ENCODE results near the gene LUZP2. TPM values are rescaled to one million over a fixed set of nuclear protein-coding genes. Genes with fewer than 3 reads are reported as not detected.

The LUZP2 gene
- total RNA-seq, 8 experiments from 2014 or later = 0.46 to 48.5 (median 9.8) TPM

DNA sequence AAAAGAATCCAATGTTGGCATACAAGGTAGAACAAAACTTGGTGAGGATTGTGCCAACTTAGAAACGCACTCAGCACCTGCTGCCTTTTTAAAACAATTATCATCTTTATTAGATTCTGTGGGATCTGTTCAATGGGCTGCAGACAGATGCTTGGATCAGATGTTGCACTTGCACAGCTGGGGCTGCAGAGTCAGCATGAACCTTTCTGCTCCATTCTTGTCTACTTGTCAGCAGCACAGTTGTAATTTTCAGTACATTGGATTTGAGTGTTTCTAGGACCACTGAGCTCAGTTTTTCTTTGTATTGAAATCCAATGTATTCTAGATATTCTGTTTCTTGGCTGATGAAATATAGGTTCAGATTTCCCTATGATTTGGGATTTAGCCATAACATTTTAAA is 164.5 kb downstream of the LUZP2 start:
- in situ Hi-C loops (cut with MboI; ENCODE audit: low pct_unique_long_range_greater_than_20kb in 2 of 9, low sequenced_read_pairs in 9 of 9, unreplicated experiment in 9 of 9) = no loop called here
- Histone ChIP-seq H3K4me3 (no peak overlapping the region), H3K27ac (no peak overlapping the region), H3K4me1 (replicated peaks in 1 of 2) (no peaks in the 10 kb centered on the region)
- 0 to 100% (median 63%) methylated on average over 1 of the region's 1 CpG; no CpG with 5 or more reads in 3 of the 10 experiments for WGBS, 10 experiments
- no peak for ATAC-seq (replicated peaks in 6 of 8)

DNA sequence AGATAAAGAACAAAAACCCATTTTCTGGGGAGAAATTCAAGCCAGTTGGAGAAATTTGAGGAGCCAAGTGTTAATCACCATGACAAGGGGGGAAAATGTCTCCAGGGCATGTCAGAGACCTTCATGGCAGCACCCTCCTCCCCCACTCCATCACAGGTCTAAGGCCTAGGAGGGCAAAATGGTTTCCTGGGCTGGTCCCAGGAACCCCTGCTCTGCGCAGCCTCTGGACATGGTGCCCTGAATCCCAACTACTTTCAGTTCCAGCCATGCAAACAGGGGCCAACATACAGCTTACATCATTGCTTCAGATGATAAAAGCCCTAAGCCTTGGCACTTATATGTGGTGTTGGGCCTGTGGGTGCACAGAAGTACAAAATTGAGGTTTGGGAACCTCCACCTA is 167.5 kb downstream of the LUZP2 start:
- H3K4me3 ChIP-seq = no peak overlapping the region
- no peak overlapping the region for H3K27ac ChIP-seq
- in situ Hi-C loops (cut with MboI; ENCODE audit: low pct_unique_long_range_greater_than_20kb in 2 of 9, low sequenced_read_pairs in 9 of 9, unreplicated experiment in 9 of 9) = no loop called here
- no peak for ATAC-seq (replicated peaks in 6 of 8)
- WGBS, 10 experiments = 0 to 100% (median 20%) methylated on average over 1 of the region's 1 CpG; no CpG with 5 or more reads in 7 of the 10 experiments
- no peaks in the 10 kb centered on the region for H3K4me1 ChIP-seq (replicated peaks in 1 of 2)

DNA sequence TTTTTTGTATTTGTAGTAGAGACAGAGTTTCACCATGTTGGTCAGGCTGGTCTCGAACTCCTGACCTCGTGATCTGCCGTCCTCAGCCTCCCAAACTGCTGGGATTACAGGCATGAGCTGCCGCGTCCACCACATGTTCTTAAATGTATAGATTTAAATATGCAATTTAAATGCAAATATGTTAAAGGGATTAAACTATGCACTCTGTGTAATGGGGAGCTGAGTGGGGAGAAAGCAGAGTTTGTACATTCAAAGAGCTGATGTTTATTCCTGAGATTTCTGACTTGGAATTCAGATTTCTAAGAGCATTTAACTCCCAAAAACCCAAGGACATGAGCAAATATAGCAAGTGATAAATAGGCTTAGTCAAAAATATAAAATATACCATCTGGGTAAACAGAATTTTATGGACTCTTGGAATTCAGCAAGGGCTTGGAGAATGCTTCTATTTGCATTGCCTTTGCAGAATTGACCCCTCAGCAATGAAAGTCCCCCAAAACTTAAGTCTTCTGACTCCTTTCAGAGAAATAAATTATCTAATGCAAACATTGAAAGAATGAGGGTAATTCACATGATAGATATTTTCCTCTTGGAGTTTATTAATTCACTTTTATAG is 170.6 kb downstream of the LUZP2 start:
- Histone ChIP-seq H3K4me3 (no peak overlapping the region), H3K4me1 (replicated peaks in 1 of 2) (no peaks in the 10 kb centered on the region), H3K27ac (no peak overlapping the region)
- ATAC-seq (replicated peaks in 6 of 8) = peak in 1 of 8 experiments; percentile 91
- WGBS, 10 experiments = 0 to 97% (median 93%) methylated on average over 2 to 5 of the region's 5 CpGs; no CpG with 5 or more reads in 3 of the 10 experiments
- in situ Hi-C loops (cut with MboI; ENCODE audit: low pct_unique_long_range_greater_than_20kb in 2 of 9, low sequenced_read_pairs in 9 of 9, unreplicated experiment in 9 of 9) = no loop called here

DNA sequence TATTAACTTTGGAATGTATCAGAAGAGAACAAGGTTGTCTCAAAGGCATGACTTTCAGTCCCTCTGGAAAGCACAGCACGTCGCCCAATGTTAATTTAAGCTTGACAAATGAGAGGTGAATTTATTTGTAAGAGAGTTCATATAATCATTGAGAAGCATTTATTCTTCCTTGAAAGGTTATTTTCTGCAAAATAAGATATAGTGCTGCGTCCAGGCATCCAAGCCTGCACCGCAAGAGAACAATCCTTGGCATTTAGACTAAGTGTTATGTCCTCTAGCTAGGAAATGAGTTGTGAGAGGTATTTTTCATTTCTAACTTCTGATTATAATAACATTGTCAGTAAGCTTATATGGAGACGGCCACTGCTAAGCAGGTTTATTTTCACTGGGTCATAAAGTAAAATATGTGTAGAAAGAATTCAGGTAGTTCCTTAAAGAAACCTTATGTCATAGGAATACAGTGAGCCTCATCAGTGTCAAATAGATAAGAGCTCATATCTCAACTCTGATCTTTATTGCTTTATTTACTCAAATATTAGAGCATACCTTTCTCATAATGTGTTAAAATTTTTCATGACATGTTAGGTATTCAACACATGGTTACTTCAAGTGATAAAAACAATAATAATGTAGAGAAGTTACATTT is 182.0 kb downstream of the LUZP2 start:
- ATAC-seq (replicated peaks in 6 of 8) = peak in 4 of 8 experiments; percentile 51 to 69 (median 57)
- in situ Hi-C loops (cut with MboI; ENCODE audit: low pct_unique_long_range_greater_than_20kb in 2 of 9, low sequenced_read_pairs in 9 of 9, unreplicated experiment in 9 of 9) = no loop called here
- Histone ChIP-seq H3K27ac (no peak overlapping the region), H3K4me3 (no peak overlapping the region), H3K4me1 (replicated peaks in 1 of 2) (peaks cover 0 to 25% of the 10 kb centered on the region in 2 donors)
- WGBS, 10 experiments = 39 to 90% (median 65%) methylated on average over 1 to 5 of the region's 5 CpGs; no CpG with 5 or more reads in 1 of the 10 experiments

DNA sequence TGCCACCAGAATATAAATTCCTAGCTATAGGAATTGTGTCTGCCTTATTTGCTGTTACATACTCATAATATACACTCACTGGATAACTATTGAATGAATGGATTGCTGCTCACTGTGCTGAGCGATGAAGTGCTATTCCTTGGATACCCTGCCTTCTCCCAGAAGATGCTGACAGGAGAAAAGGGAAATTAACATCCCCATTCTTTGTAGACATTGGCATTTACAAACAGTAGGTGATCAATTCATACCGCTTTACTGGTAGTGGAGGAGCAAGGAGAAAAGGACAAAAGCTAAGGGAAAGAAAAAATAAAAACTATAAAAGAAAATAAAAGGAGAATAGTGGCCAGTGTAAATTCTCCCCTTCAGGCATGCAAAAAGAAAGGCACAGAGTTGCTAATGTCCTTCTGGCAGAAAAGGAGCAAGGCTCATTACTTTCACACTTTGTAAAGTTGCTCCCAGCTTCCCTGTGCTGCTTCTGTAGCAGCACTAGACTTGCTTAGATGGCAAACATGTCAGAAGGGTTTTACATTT is 183.0 kb downstream of the LUZP2 start:
- Histone ChIP-seq H3K4me3 (no peak overlapping the region), H3K27ac (no peak overlapping the region), H3K4me1 (replicated peaks in 1 of 2) (peaks cover 0 to 25% of the 10 kb centered on the region in 2 donors)
- in situ Hi-C loops (cut with MboI; ENCODE audit: low pct_unique_long_range_greater_than_20kb in 2 of 9, low sequenced_read_pairs in 9 of 9, unreplicated experiment in 9 of 9) = no loop called here
- WGBS, 10 experiments = 0 to 100% (median 16%) methylated on average over 1 to 2 of the region's 2 CpGs
- peak in 5 of 8 experiments; percentile 36 to 75 (median 58) for ATAC-seq (replicated peaks in 6 of 8)

DNA sequence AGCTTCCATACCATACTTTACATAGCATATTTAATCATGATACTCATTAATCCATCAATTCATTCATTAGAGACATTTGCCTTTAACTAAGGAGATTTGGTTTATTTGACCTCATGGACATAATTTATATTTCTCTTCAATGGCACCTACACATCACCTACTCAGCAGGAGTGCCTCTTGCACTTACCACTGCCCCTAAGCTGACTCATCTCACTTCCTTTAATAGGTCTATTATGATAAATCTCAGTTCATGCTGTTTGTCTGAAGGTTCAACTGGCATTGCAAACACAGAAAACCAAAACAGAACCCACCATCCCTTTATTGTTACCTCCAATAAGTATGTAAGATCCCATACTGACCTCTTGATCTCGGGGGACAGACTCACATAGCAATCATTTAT is 186.7 kb downstream of the LUZP2 start:
- no peak for ATAC-seq (replicated peaks in 6 of 8)
- no peak overlapping the region for H3K4me3 ChIP-seq
- in situ Hi-C loops (cut with MboI; ENCODE audit: low pct_unique_long_range_greater_than_20kb in 2 of 9, low sequenced_read_pairs in 9 of 9, unreplicated experiment in 9 of 9) = no loop called here
- H3K27ac ChIP-seq = no peak overlapping the region
- WGBS, 10 experiments = 0 to 100% (median 86%) methylated on average over 1 of the region's 1 CpG; no CpG with 5 or more reads in 4 of the 10 experiments
- peaks cover 0 to 19% of the 10 kb centered on the region in 2 donors for H3K4me1 ChIP-seq (replicated peaks in 1 of 2)

DNA sequence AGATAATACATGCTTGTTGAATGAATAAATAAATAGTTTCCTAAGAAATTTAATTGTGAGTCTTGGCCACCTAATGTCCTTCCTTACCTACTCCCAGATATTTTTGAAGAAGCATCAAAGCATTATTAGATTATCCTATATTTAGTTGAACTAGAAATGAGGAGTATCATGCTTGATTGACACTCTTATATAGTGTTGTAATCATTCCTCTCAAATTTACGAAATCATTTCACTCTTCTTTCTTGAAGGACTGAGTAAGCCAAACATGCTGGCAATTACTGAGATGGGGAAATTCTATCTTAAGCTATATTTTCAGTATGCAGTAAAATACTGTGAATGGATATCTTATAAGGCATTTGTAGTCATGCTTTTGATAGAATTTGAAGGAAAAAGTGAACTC is 189.0 kb downstream of the LUZP2 start:
- ATAC-seq (replicated peaks in 6 of 8) = no peak
- WGBS, 10 experiments = 0 to 100% (median 90%) methylated on average over 1 of the region's 1 CpG; no CpG with 5 or more reads in 2 of the 10 experiments
- Histone ChIP-seq H3K4me3 (no peak overlapping the region), H3K4me1 (replicated peaks in 1 of 2) (no peaks in the 10 kb centered on the region), H3K27ac (no peak overlapping the region)
- in situ Hi-C loops (cut with MboI; ENCODE audit: low pct_unique_long_range_greater_than_20kb in 2 of 9, low sequenced_read_pairs in 9 of 9, unreplicated experiment in 9 of 9) = no loop called here

DNA sequence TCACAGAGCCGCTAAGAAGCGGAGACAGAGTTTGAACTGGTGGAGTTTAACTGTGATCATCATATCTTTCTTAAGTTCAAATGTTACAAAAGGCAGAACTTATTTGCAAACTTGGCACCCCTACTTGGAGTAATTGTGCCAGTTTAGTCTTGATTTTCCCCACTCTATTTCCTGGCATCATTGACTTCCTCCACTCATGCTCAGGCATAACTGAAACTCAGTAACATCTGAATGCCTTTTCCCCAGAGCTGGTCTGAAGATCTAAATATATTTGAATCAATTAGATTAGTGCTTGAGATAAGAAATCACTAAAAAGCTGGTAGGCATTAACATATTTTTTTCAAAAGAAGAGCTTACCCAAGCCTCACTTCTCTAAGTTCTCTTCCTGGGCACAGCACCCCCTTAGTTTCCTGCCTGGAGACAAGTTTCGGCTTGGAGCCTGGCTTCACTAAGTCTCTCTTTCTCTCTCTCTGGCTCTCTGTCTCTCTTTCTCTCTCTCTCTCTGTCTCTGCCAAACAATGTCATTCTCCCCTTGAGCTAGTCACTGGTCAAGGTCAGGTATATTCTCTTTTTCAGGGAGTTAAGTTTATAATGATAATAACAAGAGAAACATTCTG is 190.8 kb downstream of the LUZP2 start:
- Histone ChIP-seq H3K27ac (no peak overlapping the region), H3K4me1 (replicated peaks in 1 of 2) (no peaks in the 10 kb centered on the region), H3K4me3 (no peak overlapping the region)
- whole genome bisulfite sequencing, 10 experiments = 40 to 100% (median 86%) methylated on average over 1 to 3 of the region's 3 CpGs; no CpG with 5 or more reads in 1 of the 10 experiments
- in situ Hi-C loops (cut with MboI; ENCODE audit: low pct_unique_long_range_greater_than_20kb in 2 of 9, low sequenced_read_pairs in 9 of 9, unreplicated experiment in 9 of 9) = no loop called here
- ATAC-seq (replicated peaks in 6 of 8) = peak in 1 of 8 experiments; percentile 33

DNA sequence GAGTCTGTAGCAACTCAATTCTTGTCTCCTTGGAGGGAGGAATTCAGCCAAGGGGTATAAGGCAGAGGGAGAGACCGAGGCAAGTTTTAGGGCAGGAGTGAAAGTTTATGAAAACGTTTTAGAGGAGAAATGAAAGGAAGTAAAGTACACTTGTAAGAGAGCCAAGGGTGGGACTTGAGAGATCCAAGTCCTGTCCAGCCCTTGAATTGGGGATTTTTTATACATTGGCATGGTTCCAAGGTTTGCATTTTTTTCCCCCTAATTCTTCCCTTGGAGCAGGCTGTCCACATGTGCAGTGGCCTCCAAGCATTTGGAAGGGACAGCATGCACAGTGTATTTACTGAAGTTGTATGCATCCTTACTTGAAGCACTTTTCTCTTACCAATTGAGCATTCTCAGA is 192.1 kb downstream of the LUZP2 start:
- no peak for ATAC-seq (replicated peaks in 6 of 8)
- Histone ChIP-seq H3K4me1 (replicated peaks in 1 of 2) (peaks cover 0 to 5% of the 10 kb centered on the region in 2 donors), H3K27ac (no peak overlapping the region), H3K4me3 (no peak overlapping the region)
- in situ Hi-C loops (cut with MboI; ENCODE audit: low pct_unique_long_range_greater_than_20kb in 2 of 9, low sequenced_read_pairs in 9 of 9, unreplicated experiment in 9 of 9) = no loop called here
- WGBS, 10 experiments = 6 to 90% (median 83%) methylated on average over 1 to 2 of the region's 2 CpGs; no CpG with 5 or more reads in 4 of the 10 experiments

DNA sequence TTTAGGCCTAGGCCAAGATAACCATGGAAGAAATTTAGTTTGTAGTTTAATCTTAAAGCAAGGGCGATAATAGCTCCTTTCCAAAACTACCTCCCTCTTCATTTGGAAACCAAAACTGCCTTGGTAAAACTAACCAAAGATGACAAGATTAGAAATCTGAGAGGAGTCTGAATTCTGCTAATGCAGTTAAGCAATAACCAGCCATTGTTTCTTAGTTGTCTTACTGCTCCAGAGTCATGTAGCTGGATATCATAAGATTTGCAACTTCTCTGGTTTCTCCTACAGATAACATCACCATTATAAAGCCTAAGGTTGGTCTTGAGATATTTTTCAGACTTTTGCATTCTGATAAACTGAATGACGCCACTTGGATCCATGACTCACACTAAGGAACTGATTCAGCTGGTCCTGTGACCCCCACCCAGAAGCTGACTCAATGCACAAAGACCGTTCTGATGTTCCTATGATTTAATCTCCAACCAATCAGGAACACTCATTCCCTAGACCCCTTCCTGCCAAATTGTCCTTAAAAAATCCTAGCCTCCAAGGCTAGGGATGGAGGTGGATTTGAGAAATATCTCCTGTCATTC is 200.8 kb downstream of the LUZP2 start:
- no peak overlapping the region for H3K4me3 ChIP-seq
- in situ Hi-C loops (cut with MboI; ENCODE audit: low pct_unique_long_range_greater_than_20kb in 2 of 9, low sequenced_read_pairs in 9 of 9, unreplicated experiment in 9 of 9) = no loop called here
- peaks cover 0 to 5% of the 10 kb centered on the region in 2 donors for H3K4me1 ChIP-seq (replicated peaks in 1 of 2)
- WGBS, 10 experiments = 10 to 100% (median 88%) methylated on average over 1 to 3 of the region's 3 CpGs; no CpG with 5 or more reads in 1 of the 10 experiments
- peak in 2 of 8 experiments; percentile 55 to 79 for ATAC-seq (replicated peaks in 6 of 8)
- no peak overlapping the region for H3K27ac ChIP-seq

DNA sequence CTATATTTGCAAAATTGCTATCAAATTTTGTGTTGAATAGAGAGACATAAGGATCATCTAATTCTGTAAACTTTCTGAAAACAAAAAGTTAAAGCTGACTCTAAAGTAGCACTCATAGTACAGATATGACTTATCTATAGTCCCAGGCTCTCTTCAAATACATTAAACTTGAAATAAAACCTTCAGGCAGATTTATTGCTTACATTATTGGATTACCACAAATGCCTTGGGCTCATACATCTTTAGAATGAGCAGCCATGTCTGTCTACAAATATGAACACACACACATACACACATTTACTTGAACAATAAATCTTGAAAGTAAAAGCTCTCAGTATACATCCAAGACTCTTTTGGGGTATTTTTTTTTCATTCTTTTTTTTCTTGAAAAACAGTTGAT is 207.9 kb downstream of the LUZP2 start:
- Histone ChIP-seq H3K27ac (no peak overlapping the region), H3K4me1 (replicated peaks in 1 of 2) (peaks cover 0 to 8% of the 10 kb centered on the region in 2 donors), H3K4me3 (no peak overlapping the region)
- in situ Hi-C loops (cut with MboI; ENCODE audit: low pct_unique_long_range_greater_than_20kb in 2 of 9, low sequenced_read_pairs in 9 of 9, unreplicated experiment in 9 of 9) = loop anchor here in 1 of 9 experiments (25.0 kb wide), 1 partner anchor 108 kb away; no protein-coding TSS in a partner anchor
- ATAC-seq (replicated peaks in 6 of 8) = peak in 4 of 8 experiments; percentile 21 to 44 (median 42)

DNA sequence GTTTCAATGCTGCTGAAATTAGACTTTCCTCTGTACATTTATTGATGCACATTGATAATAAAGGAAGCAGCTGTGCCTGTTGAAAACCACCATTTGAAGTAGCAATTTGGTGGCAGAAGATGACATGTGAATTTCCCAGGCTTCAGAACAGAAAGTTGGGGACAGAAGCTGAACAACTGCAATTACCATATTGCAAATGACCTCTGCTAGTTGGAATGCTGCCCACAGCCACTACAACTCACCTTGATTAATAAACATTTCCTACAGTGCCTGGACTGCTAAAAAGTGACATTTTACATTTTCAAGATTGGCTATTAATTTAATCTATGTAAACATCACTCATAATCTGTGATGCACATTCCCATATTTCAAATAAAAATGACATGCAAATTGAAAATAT is 208.6 kb downstream of the LUZP2 start:
- peak in 2 of 8 experiments; percentile 20 to 31 for ATAC-seq (replicated peaks in 6 of 8)
- H3K4me3 ChIP-seq = no peak overlapping the region
- H3K4me1 ChIP-seq (replicated peaks in 1 of 2) = peaks cover 4 to 10% of the 10 kb centered on the region in 2 donors
- in situ Hi-C loops (cut with MboI; ENCODE audit: low pct_unique_long_range_greater_than_20kb in 2 of 9, low sequenced_read_pairs in 9 of 9, unreplicated experiment in 9 of 9) = loop anchor here in 1 of 9 experiments (25.0 kb wide), 1 partner anchor 107 kb away; no protein-coding TSS in a partner anchor
- H3K27ac ChIP-seq = no peak overlapping the region

DNA sequence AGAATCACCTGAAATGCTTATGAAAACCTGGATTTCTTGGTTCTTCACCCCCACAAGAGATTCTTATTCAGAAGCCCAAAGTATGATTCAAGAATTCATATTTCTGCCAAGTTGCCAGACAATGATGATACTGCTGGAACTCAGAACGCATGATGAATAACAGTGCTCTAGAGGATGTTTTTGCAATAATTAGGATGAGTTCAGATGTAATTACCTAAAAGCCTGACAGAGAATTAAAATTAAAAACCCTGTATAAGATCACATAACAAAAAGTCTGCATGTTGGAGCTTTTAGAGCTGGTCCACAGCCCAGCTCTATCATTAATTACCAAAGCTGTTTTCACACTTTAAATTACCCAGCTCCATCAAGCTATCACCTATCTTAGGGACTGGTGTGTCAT is 211.8 kb downstream of the LUZP2 start:
- H3K4me1 ChIP-seq (replicated peaks in 1 of 2) = peaks cover 5 to 15% of the 10 kb centered on the region in 2 donors
- 0 to 100% (median 80%) methylated on average over 1 of the region's 1 CpG; no CpG with 5 or more reads in 5 of the 10 experiments for WGBS, 10 experiments
- no peak overlapping the region for H3K4me3 ChIP-seq
- ATAC-seq (replicated peaks in 6 of 8) = peak in 3 of 8 experiments; percentile 20 to 70 (median 55)
- in situ Hi-C loops (cut with MboI; ENCODE audit: low pct_unique_long_range_greater_than_20kb in 2 of 9, low sequenced_read_pairs in 9 of 9, unreplicated experiment in 9 of 9) = loop anchor here in 1 of 9 experiments (25.0 kb wide), 1 partner anchor 104 kb away; no protein-coding TSS in a partner anchor
- H3K27ac ChIP-seq = no peak overlapping the region

Measured in motor neuron (in vitro differentiated cells).